GM10266 (cell line): ENCODE results near the gene CORO1C.

Experiments used
- DNase-seq: peaks from one replicate; pipeline ENCODE4 v3.0.0; 2012; ENCODE audit errors: extremely low spot score
- TF ChIP-seq, protein P1 (sequence below): IDR thresholded peaks from 2 replicates; pipeline ENCODE4 v1.5.1; 2012; ENCODE audit warnings: mild to moderate bottlenecking, low read depth; ENCODE audit not compliant: control insufficient read depth, insufficient read depth; ENCODE audit errors: missing control alignments

Gene CORO1C

GRCh38 chr12:108668542-108668941 lies 62.8 kb downstream of the CORO1C start:
- TF ChIP-seq, protein P1, sequence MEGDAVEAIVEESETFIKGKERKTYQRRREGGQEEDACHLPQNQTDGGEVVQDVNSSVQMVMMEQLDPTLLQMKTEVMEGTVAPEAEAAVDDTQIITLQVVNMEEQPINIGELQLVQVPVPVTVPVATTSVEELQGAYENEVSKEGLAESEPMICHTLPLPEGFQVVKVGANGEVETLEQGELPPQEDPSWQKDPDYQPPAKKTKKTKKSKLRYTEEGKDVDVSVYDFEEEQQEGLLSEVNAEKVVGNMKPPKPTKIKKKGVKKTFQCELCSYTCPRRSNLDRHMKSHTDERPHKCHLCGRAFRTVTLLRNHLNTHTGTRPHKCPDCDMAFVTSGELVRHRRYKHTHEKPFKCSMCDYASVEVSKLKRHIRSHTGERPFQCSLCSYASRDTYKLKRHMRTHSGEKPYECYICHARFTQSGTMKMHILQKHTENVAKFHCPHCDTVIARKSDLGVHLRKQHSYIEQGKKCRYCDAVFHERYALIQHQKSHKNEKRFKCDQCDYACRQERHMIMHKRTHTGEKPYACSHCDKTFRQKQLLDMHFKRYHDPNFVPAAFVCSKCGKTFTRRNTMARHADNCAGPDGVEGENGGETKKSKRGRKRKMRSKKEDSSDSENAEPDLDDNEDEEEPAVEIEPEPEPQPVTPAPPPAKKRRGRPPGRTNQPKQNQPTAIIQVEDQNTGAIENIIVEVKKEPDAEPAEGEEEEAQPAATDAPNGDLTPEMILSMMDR: no peak
- DNase-seq: no peak

DNA sequence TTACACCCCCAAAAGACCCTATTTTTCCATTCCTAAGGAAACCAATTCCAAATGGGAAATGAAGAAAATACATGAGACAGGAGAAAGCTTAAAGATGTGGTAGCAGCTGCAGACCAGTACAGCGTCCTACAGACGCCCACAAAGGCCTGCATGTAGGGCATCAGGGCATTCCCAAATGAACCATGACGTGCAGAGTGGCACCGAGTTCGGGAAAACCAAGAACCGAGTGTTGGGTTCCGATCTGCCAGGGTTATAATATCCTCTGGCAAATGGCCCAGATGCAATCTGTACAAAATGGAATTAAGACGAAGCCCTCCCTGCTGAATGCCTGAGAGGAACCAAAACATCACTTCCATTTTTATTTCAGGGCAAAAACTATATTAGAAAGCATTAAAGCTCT lies 63.3 kb downstream of the CORO1C start:
- TF ChIP-seq, protein P1: no peak
- no peak for DNase-seq

DNA sequence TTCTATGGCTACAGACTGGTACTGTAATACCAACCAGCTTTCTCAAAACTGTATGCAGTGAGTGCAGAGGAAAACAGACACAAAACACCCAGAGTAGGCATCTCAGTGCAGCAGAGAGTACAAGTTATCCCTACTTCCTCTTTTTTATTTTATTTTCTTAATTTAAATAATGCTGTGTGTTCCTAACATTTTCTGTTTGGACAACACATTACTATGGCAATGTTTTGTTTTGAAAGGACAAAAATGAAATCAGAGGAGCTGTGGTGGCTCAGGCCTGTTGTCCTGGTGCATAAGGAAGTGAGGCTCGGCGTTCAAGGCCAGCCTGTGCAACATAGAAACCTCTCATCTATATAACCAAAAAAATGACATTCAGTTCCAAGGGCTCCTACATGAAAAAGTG lies 64.0 kb downstream of the CORO1C start:
- TF ChIP-seq, protein P1: no peak
- no peak for DNase-seq

DNA sequence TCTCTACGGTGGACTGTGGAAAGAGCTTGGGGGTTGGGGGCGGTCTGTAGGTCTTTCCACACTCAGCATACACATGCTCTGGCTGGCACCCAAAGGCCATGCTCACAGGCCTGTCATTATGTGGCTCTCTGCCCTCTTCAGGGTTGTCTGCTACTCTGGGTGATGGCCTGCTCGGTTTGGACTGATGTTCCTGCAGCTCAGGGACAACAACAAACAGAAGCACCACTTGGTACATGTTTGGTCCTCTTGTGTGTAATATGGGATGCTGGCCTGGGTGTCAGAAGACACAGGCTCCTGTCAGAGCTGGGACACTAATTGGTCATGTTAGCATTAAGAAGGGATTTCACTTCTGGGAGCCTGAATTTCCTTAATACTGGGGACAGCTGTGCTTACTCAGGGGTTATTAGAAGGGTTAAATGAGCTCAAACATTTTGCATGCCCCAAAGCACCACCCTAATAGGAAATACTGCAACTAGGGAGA lies 64.9 kb downstream of the CORO1C start:
- DNase-seq: no peak
- TF ChIP-seq, protein P1: no peak

- DNase-seq: no peak
- TF ChIP-seq, protein P1: no peak
Observed at GRCh38 chr12:108665608-108666202, 65.6 kb downstream of the CORO1C start.

- TF ChIP-seq, protein P1: peak; percentile 88
- DNase-seq: peak; percentile 82
Observed at GRCh38 chr12:108664338-108665258, 66.7 kb downstream of the CORO1C start.
